BJ (cell line): Measurements from ENCODE around the gene WSB2. TPM values are rescaled to one million over a fixed set of nuclear protein-coding genes. Genes with fewer than 3 reads are reported as not detected.
A peak's percentile ranks its signal among the peaks of the same experiment; 100 is the strongest.

Experiments used
- CTCF ChIA-PET: fragments of 350-600 bp; formaldehyde crosslinking; extraction: SDS; loops from one replicate; lab custom pipeline; 2021; ENCODE audit warnings: antibody characterized with exemption, inconsistent platforms; lab: Yijun Ruan, JAX
- POLR2A ChIA-PET: fragments of 300-600 bp; sonication (Branson Sonifier 250); formaldehyde crosslinking; extraction: SDS; loops from one replicate; lab custom pipeline; 2021; ENCODE audit warnings: antibody characterized with exemption; lab: Charles Lee
- DNase-seq: peaks from one replicate; pipeline ENCODE4 v3.0.0-alpha.2; 2011; ENCODE audit warnings: low read depth
- H3K27me3 ChIP-seq: 2 replicates; pipeline ENCODE4 v1.6.0; 2011; ENCODE audit warnings: low read length; ENCODE audit not compliant: control insufficient read depth, insufficient read depth
- H3K36me3 ChIP-seq: 2 replicates; pipeline ENCODE4 v1.5.1; 2011; ENCODE audit warnings: low read length; ENCODE audit not compliant: control insufficient read depth, insufficient read depth
- H3K4me3 ChIP-seq: 2 replicates; pipeline ENCODE4 v1.5.1; 2011; ENCODE audit warnings: low read depth, mild to moderate bottlenecking, control low read depth, low read length
- polyA minus RNA-seq: library from RNA; depleted of rRNA, polyadenylated mRNA; stranded (reverse); fragments of >200 nt; gene quantifications from 2 replicates; pipeline ENCODE4 v1.2.3, GENCODE V29; 2011; rRNA and poly(A)+ RNA removed
- polyA plus RNA-seq: library from polyadenylated mRNA; depleted of rRNA; stranded (reverse); fragments of >200 nt; gene quantifications from 2 replicates; pipeline ENCODE4 v1.2.3, GENCODE V29; 2011; rRNA removed
- TF ChIP-seq, protein P1 (sequence below): IDR thresholded peaks from 2 replicates; pipeline ENCODE4 v1.5.1; 2011; ENCODE audit warnings: low read depth, mild to moderate bottlenecking, control low read depth, inconsistent platforms, low read length, moderate library complexity; ENCODE audit not compliant: insufficient read depth

WSB2 gene
- polyA plus RNA-seq (156 and 234 TPM in 2 replicates), polyA minus RNA-seq (238 and 393 TPM in 2 replicates)

DNA sequence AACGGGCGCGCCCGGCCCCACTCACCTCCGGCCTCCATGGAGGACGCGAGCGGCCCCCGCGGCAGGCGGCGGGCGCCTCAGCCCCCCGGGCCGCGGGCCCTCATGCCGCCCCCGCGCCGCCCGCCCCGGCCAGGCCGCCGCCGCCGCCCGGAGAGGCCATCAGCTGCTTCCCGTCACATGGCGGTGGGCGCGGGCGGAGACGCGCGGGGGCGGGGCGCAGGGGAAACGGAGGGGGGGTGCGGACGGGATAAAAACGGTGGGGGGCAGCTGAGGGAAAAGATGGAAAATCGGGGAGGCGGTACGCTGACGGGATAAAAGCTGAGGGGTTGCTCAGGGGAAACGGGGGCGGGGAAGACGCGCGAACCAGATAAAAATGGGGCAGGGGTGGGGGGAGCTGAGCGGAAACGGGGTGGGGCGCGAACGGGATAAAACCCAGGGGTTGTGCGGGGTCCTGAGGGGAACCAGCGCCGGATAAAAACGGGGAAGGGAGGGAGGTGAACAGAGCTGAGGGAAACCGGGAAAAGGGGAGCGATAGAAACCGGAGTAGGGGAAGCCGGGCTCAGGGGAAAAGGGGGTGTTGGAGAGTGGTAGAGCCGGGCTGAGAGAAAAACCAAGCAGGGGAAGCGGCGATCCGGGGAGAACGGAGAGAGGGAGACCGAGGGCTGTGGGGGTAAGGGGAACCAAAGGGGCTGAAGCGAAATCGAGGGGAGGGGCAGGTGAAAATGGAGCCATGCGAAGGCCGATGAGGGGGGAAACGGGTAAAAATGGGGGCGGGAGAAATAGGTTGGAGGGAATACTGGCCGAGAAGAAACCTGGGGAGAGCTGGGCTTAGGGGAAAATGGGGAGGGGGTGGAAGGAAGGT lies at the start of gene WSB2:
Gene WSB2, minus strand, starts transcription at position 169 of the 862 bp plus-strand sequence. Its CDS starts 131 bp downstream, at position 38.
- POLR2A ChIA-PET, result no interaction called here
- no peaks in the 10 kb centered on the region for H3K36me3 ChIP-seq
- CTCF ChIA-PET, result interaction anchor here (0.6 to 1.2 kb wide), 6 partner anchors 26 to 1772 kb away, joined by 3 read pairs; no protein-coding TSS in a partner anchor

GRCh38 chr12:118109088-118109487 lies 48.1 kb upstream of the WSB2 start:
- ChIA-PET CTCF (interaction anchor here (1.1 to 3.3 kb wide), 2 partner anchors 12 to 269 kb away, joined by 4 to 18 read pairs; no protein-coding TSS in a partner anchor), POLR2A (no interaction called here)
- Histone ChIP-seq H3K27me3 (no peaks in the 10 kb centered on the region), H3K36me3 (no peaks in the 10 kb centered on the region), H3K4me3 (no peak overlapping the region)
- TF ChIP-seq, protein P1, sequence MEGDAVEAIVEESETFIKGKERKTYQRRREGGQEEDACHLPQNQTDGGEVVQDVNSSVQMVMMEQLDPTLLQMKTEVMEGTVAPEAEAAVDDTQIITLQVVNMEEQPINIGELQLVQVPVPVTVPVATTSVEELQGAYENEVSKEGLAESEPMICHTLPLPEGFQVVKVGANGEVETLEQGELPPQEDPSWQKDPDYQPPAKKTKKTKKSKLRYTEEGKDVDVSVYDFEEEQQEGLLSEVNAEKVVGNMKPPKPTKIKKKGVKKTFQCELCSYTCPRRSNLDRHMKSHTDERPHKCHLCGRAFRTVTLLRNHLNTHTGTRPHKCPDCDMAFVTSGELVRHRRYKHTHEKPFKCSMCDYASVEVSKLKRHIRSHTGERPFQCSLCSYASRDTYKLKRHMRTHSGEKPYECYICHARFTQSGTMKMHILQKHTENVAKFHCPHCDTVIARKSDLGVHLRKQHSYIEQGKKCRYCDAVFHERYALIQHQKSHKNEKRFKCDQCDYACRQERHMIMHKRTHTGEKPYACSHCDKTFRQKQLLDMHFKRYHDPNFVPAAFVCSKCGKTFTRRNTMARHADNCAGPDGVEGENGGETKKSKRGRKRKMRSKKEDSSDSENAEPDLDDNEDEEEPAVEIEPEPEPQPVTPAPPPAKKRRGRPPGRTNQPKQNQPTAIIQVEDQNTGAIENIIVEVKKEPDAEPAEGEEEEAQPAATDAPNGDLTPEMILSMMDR, result no peak
- DNase-seq, result no peak

More for the DNA sequence above, at the start of gene WSB2:
- DNase-seq, result no peak
- TF ChIP-seq, protein P1, result no peak
- peak within 1 kb of the TSS; percentile 92 for H3K4me3 ChIP-seq
- no peaks in the 10 kb centered on the region for H3K27me3 ChIP-seq

GRCh38 chr12:118107694-118108093 lies 46.7 kb upstream of the WSB2 start:
- POLR2A ChIA-PET, result no interaction called here
- Histone ChIP-seq H3K36me3 (no peaks in the 10 kb centered on the region), H3K4me3 (no peak overlapping the region), H3K27me3 (no peaks in the 10 kb centered on the region)
- no peak for DNase-seq
- CTCF ChIA-PET, result interaction anchor here (3.3 kb wide), 1 partner anchor 14 kb away, joined by 18 read pairs; no protein-coding TSS in a partner anchor
- TF ChIP-seq, protein P1, result no peak

GRCh38 chr12:118107011-118107410 lies 46.0 kb upstream of the WSB2 start:
- Histone ChIP-seq H3K4me3 (no peak overlapping the region), H3K36me3 (no peaks in the 10 kb centered on the region), H3K27me3 (no peaks in the 10 kb centered on the region)
- no peak for DNase-seq
- ChIA-PET POLR2A (no interaction called here), CTCF (no interaction called here)
- TF ChIP-seq, protein P1, result no peak

DNA sequence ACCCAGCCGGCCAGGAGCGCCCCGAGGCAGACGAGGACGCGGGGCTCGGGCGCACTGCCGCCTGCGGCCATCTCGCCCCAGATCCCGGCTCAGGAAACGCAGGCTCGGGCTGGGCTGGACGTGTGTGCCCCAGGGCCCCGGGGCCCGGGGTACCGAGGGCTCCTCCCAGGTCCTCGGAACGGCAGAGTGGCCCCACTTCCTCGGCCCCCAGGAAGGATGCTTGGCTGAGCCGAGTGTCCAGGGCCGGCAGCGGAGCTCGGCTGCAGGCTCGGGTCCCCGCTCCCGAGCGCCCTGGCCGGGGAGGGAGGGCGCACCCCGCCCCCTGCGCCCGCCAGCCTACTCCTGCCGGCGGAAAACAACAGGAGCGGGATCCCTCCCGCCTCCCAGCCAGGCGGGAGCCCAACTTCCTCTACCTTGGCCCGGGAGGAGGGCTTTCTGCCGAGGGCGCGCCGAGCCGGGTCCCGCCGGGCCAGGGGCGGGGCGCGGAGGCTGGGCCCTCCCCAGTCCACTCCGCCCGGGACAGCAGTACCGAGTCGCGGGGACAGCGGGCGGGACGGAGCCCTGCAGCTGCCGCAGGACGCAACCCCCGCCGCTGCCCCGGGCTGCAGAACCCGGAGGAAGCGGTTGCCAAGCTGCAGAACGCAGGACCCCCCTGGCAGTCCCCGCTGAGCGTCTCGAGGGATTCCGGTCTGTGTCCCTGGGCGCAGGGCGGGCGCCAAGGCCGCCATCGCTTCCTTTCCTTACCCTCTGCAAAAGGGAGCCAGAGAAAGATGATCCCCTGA lies 42.8 kb upstream of the WSB2 start, which contains the start of gene VSIG10:
Gene VSIG10, minus strand, starts transcription at position 411 of the 782 bp plus-strand sequence. Its CDS starts 340 bp downstream, at position 71.
- CTCF ChIA-PET, result interaction anchor here (0.5 to 1.7 kb wide), 5 partner anchors 17 to 364 kb away, joined by 3 to 7 read pairs (median 3); no protein-coding TSS in a partner anchor

More for the DNA sequence above, 42.8 kb upstream of the WSB2 start, which contains the start of gene VSIG10:
- TF ChIP-seq, protein P1, result no peak
- Histone ChIP-seq H3K36me3 (no peaks in the 10 kb centered on the region), H3K27me3 (no peaks in the 10 kb centered on the region), H3K4me3 (peak within 1 kb of the TSS; percentile 64)
- DNase-seq, result peak; percentile 16
- POLR2A ChIA-PET, result interaction anchor here (0.8 kb wide), 1 partner anchor 44 kb away, joined by 3 read pairs; no protein-coding TSS in a partner anchor
